SH-SY5Y (cell line): ENCODE results near the gene KITLG.

Experiments
- GATA2 ChIP-seq: IDR thresholded peaks from 2 replicates; pipeline ENCODE4 v1.6.1; 2011; ENCODE audit warnings: mild to moderate bottlenecking, low read depth, low read length
- GATA3 ChIP-seq: IDR thresholded peaks from 2 replicates; pipeline ENCODE4 v1.6.1; 2011; ENCODE audit warnings: low read depth, mild to moderate bottlenecking, low read length, moderate library complexity

DNA sequence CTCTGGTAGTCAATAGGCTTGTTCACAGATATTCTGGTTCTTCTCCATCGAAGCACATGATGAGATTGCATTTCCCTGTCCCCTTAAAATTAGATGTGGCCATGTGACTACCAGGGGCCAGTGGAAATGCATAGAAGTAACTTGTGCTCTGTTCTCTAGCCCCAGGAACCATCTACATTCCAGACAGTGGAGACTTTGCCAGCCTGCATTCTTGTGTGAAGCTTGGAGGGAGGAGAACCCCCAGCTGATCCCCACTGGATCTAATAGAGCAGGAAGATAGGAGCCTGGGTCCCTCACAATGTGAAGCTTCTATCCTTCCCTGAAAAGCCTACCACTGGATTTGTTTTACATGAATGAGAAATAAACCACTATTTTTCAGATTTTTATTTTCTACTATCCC is 130.1 kb downstream of the KITLG start:
- TF ChIP-seq GATA3, result no peak
- TF ChIP-seq GATA2, result no peak
